Large intestine (tissue), 3 donors: ENCODE data around the gene RHO. TPM values are rescaled to one million over a fixed set of nuclear protein-coding genes. Genes with fewer than 3 reads are reported as not detected.

Source experiments
- DNase-seq, 2 donors: peaks; one replicate each; pipeline versions ENCODE4 v3.0.0 to v3.0.0-alpha.2; 2013
- H3K27ac ChIP-seq: one replicate; pipeline ENCODE4 v1.5.1; 2013; ENCODE audit warnings: low read length
- H3K27me3 ChIP-seq: 2 replicates; pipeline ENCODE4 v1.6.1; 2013; ENCODE audit warnings: low read length; ENCODE audit not compliant: control insufficient read depth, insufficient read depth
- H3K36me3 ChIP-seq: 2 replicates; pipeline ENCODE4 v1.6.1; 2013; ENCODE audit warnings: low read length; ENCODE audit not compliant: control insufficient read depth, insufficient read depth
- H3K4me1 ChIP-seq: one replicate; pipeline ENCODE4 v1.6.1; 2013; ENCODE audit warnings: low read length; ENCODE audit not compliant: control insufficient read depth, insufficient read depth
- H3K4me3 ChIP-seq: one replicate; pipeline ENCODE4 v1.5.1; 2013; ENCODE audit warnings: low read length
- H3K9me3 ChIP-seq: one replicate; pipeline ENCODE4 v1.6.1; 2013; ENCODE audit warnings: mild to moderate bottlenecking, low read depth, low read length, moderate library complexity; ENCODE audit not compliant: control insufficient read depth
- WGBS: methylation state at CpG from one replicate; pipeline ENCODE4 v1.1.5; 2013; ENCODE audit warnings: low lambda C conversion rate; ENCODE audit not compliant: insufficient coverage; 5-methylcytosine and 5-hydroxymethylcytosine counted together
- polyA plus RNA-seq: library from polyadenylated mRNA; unstranded; fragments of 120-200 nt; gene quantifications from one replicate; pipeline ENCODE4 v1.2.1, GENCODE V29; 2013

The RHO gene
- polyA plus RNA-seq, 1 donor, result not detected

GRCh38 chr3:129577925-129578786 lies 49.7 kb downstream of the RHO start:
- no CpG with 5 or more reads among the region's 21 CpGs for WGBS
- no peak for DNase-seq

GRCh38 chr3:129579991-129580390 lies 51.6 kb downstream of the RHO start:
- no peak overlapping the region for H3K27ac ChIP-seq
- no peak for DNase-seq
- WGBS, result no CpG with 5 or more reads among the region's 10 CpGs

More at GRCh38 chr3:129577925-129578786, 49.7 kb downstream of the RHO start:
- Histone ChIP-seq H3K27me3 (no peaks in the 10 kb centered on the region), H3K36me3 (no peaks in the 10 kb centered on the region), H3K4me1 (peaks cover 4% of the 10 kb centered on the region), H3K4me3 (no peak overlapping the region), H3K9me3 (no peaks in the 10 kb centered on the region), H3K27ac (no peak overlapping the region)

GRCh38 chr3:129581623-129582022 lies 53.2 kb downstream of the RHO start:
- WGBS, result no CpG with 5 or more reads among the region's 8 CpGs
- Histone ChIP-seq H3K4me1 (peaks cover under 1% of the 10 kb centered on the region), H3K27ac (no peak overlapping the region), H3K36me3 (peaks cover 7% of the 10 kb centered on the region), H3K27me3 (no peaks in the 10 kb centered on the region), H3K9me3 (no peaks in the 10 kb centered on the region), H3K4me3 (no peak overlapping the region)
- no peak for DNase-seq

More at GRCh38 chr3:129579991-129580390, 51.6 kb downstream of the RHO start:
- Histone ChIP-seq H3K9me3 (no peaks in the 10 kb centered on the region), H3K4me1 (peaks cover 4% of the 10 kb centered on the region), H3K27me3 (no peaks in the 10 kb centered on the region), H3K36me3 (peaks cover 3% of the 10 kb centered on the region), H3K4me3 (no peak overlapping the region)

GRCh38 chr3:129582799-129583198 lies 54.4 kb downstream of the RHO start:
- Histone ChIP-seq H3K36me3 (peaks cover 7% of the 10 kb centered on the region), H3K9me3 (no peaks in the 10 kb centered on the region), H3K4me3 (no peak overlapping the region), H3K4me1 (no peaks in the 10 kb centered on the region), H3K27me3 (no peaks in the 10 kb centered on the region), H3K27ac (no peak overlapping the region)
- no peak for DNase-seq
- no CpG with 5 or more reads among the region's 5 CpGs for WGBS

- Histone ChIP-seq H3K4me1 (no peaks in the 10 kb centered on the region), H3K27ac (no peak overlapping the region), H3K4me3 (no peak overlapping the region), H3K36me3 (peaks cover 7% of the 10 kb centered on the region), H3K27me3 (no peaks in the 10 kb centered on the region), H3K9me3 (no peaks in the 10 kb centered on the region)
- WGBS, result 90% methylated on average over 4 of the region's 9 CpGs
- DNase-seq, result no peak
These were observed 54.9 kb downstream of the RHO start for GRCh38 chr3:129583289-129583688.

GRCh38 chr3:129584631-129585030 lies 56.2 kb downstream of the RHO start:
- WGBS, result 100% methylated on average over 1 of the region's 3 CpGs
- Histone ChIP-seq H3K27me3 (no peaks in the 10 kb centered on the region), H3K4me3 (no peak overlapping the region), H3K36me3 (peaks cover 7% of the 10 kb centered on the region), H3K9me3 (no peaks in the 10 kb centered on the region), H3K27ac (no peak overlapping the region), H3K4me1 (no peaks in the 10 kb centered on the region)
- DNase-seq, result no peak

Other genes starting within 250 kb of the RHO start
- 32.0 TPM for gene HMCES, start 249.8 kb upstream of the RHO start, polyA plus RNA-seq
- 1.5 TPM for gene EFCAB12, start 100.0 kb upstream of the RHO start, polyA plus RNA-seq
- 38.4 TPM for gene MBD4, start 88.7 kb upstream of the RHO start, polyA plus RNA-seq
- 39.4 TPM for gene IFT122, start 88.4 kb upstream of the RHO start, polyA plus RNA-seq
- not detected for gene H1-8, start 14.5 kb downstream of the RHO start, polyA plus RNA-seq
- 51.2 TPM for gene PLXND1, start 78.0 kb downstream of the RHO start, polyA plus RNA-seq